CD4-positive, alpha-beta T cell treated with Interleukin-2 at 100 ng/mL for 4 hours (primary cell): ENCODE measurements around the gene WDR18.

Experiments used
- DNase-seq: peaks from one replicate; pipeline ENCODE4 v3.0.0-alpha.2; 2020; ENCODE audit warnings: low spot score

WDR18 gene, protein sequence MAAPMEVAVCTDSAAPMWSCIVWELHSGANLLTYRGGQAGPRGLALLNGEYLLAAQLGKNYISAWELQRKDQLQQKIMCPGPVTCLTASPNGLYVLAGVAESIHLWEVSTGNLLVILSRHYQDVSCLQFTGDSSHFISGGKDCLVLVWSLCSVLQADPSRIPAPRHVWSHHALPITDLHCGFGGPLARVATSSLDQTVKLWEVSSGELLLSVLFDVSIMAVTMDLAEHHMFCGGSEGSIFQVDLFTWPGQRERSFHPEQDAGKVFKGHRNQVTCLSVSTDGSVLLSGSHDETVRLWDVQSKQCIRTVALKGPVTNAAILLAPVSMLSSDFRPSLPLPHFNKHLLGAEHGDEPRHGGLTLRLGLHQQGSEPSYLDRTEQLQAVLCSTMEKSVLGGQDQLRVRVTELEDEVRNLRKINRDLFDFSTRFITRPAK

DNA sequence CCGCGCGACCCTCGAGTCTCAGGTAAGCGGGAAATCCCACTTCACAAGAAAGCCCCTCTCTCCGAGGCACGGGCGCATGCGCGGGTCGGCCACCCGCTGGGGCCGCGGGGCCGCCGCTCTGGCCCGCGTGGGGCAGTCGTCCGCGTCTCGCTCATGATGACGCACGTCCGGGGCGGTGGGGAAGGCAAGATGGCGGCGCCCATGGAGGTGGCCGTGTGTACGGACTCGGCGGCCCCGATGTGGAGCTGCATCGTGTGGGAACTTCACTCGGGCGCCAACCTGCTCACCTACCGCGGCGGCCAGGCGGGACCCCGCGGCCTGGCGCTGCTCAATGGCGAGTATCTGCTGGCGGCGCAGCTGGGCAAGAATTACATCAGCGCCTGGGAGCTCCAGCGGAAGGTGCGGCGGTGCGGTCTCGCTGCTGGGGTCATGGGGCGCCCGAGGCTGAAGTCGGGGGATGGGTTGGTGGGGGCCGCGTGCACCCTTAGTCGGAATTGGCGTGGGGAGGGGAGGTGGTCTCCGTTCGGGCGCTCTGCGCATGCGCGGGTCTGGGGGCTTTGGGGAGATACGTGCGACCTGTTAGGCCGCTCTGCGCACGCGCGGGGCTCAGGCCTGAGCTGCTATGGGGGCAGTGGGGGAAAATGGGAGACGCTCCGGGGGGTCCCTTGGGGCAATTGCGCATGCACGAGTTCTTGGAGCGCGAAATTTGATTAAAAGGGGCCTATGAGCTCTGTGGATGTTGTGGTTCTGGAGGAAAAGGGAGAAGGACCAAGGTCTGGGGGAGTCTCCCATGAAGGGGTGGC, at the start of gene WDR18:
TSS of gene WDR18 (plus strand) at position 181 of the 803 bp plus-strand sequence. CDS start at position 190, 9 bp downstream.
- DNase-seq = peak; percentile 89

DNA sequence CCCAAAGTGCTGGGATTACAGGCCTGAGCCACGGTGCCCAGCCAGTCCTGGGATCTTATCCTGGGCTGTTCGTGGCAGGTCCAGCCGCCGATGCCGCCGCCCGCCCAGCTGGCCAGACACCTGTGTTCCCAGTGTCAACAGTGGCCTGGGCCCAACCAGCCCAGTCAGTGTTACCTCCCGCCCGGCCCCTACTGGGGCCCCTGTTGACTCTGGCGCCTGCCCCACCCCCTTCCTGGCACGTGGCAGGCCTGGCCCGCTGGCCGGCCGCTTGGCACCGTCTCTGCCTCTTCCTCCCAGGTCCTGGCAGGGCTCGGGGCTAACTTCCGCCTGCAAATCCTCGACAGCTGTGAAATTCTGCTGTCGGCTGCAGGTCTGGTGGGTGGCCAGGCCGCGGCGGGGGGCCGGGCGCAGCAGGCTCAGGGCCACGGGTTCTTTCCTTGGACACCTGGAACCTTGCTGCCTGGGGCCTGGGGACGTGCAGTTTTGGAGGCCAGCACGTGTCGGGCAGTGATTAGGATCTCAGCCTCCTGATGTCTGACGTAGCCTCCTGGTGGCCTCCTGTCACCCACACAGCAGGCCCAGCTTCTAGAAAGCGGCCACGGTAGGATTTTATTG, 49.2 kb upstream of the WDR18 start:
- DNase-seq = no peak

DNA sequence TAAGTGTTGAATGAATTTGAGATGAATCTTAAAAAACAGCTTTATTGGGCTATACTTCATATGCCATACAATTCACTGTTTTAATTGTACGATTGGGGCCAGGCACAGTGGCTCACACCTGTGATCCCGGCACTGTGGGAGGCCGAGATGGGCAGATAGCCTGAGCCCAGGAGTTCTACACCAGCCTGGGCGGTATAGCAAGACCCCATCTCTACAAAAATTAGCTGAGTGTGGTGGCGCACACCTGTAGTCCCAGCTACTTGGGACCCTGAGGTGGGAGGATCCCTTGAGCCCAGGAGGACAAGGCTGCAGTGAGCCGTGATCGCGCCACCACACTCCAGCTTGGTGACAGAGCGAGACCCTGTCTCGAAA, 48.0 kb upstream of the WDR18 start:
- no peak for DNase-seq

DNA sequence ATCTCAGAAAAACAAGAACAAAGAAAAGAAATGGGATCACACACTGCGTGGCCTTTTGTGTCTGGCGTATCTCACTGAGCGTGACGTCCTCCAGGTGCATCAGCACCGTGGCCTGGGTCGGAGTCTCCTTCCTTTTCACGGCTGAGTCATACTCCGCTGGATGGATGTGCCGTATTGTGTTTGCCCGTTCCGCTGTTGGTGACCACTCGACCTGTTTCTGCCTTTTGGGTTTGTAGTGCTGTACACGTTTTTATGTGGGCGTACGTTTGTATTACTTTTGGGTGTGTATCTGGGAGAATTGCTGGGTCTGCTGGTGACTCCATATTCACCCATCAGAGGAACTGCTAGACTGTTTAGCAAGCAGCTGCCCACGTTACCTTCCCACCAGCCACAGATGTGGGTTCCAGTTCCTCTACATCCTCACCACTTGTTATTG, 46.9 kb upstream of the WDR18 start:
- peak; percentile 58 for DNase-seq

DNA sequence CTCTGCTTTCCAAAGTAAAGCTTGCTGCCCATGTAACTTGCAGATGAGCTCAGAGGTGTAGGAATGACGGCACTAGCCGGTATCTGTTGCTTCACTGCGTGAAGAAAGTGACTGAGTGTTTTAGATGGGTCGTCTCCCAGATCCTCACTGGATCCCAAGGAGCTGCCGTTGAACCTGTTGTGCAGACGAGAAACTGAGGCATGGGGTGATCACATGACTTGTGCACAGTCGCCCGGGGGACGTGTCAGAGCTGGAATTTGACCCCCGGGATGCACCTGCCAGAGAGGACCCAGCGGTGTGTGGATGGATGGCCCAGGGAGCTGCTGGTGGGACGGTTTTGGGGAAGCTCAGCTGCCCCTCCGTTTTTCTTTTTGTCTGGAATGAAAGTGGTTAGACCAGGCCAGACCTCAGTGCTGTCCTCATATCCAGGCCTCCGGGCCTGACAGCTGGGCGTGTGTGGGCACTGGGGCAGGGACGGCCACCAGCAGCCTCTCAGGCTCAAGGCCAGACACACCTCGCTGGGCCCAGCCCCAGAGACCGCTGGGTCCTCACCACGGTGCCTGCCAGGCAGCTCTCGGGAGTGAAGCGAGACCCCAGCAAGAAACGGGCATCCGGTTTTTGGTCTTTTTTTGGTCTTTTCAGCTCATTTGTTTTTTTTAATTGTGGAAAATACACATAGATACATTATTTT, 45.8 kb upstream of the WDR18 start:
- DNase-seq = no peak

DNA sequence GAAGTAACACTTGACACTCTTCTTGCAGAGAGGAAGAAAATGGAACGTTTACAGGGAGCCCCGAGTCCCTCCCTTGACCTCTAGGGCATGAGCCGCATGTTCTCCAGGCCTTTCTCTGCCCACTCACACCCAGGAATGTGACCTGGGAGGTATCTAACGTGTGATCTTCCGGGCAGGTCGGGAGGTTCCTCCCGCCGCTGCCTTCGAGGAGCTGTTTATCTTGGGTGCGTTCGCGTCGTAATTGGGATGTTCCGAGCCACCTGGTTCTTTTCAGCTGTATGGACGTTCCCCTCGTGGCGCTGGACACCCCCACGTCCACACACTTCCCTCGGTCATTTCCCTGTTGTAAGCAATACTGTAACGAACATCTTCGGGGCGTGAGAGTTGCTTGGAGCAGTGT, 44.7 kb upstream of the WDR18 start:
- no peak for DNase-seq

DNA sequence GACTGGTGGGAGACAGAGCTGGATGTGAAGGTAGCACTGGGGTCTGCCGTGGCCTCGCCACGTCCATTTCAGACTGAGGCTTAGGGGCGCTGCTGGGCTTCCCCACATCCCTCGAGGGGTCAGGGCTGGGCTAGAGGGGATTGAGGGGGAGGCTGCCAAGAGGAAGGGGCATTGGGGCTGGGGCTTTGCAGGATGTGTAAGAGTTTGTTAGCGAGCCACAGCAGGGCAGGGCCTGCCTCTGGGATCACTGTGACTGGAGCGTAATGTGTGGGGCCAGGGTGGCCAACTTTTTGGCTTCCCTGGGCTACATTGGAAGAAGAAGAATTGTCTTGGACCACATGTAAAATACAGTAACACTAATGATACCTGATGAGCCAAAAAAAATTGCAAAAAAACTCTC, 44.2 kb upstream of the WDR18 start:
- DNase-seq = no peak

DNA sequence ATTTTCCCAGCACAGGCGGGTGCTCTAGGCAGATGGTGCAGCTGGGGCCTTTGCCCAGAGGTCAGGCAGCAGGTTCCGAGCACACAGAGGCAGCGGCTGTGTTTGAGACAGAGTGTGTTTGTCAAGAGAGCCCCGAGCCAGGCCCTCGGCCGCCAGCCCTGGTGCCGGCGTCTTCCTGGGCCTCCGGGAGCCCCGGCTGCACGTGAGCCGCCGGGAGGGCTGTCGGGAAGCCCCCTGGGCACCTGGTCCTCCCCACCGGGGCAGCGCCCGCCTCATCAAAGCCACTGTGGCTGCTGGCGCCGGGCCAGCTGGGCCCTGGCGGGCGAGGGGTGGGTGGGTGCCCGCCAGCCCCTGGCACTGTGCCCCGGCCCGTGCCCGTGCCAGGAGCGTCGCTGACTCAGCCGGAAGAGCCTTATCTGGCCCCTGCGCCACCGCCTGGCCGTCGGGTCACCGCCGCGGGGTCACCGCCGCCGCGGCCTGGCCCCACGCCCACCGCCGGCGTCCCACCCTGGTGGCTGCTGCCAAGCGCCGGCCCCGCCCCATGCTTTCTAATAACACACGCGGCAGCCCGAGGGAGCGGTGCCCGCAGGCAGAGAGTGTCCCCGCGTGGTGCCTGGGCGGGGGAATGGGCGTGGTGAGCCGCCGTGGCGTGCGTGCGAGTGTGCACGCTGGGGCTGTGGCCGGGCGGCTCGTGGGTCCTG, 43.4 kb upstream of the WDR18 start:
- peak; percentile 76 for DNase-seq

DNA sequence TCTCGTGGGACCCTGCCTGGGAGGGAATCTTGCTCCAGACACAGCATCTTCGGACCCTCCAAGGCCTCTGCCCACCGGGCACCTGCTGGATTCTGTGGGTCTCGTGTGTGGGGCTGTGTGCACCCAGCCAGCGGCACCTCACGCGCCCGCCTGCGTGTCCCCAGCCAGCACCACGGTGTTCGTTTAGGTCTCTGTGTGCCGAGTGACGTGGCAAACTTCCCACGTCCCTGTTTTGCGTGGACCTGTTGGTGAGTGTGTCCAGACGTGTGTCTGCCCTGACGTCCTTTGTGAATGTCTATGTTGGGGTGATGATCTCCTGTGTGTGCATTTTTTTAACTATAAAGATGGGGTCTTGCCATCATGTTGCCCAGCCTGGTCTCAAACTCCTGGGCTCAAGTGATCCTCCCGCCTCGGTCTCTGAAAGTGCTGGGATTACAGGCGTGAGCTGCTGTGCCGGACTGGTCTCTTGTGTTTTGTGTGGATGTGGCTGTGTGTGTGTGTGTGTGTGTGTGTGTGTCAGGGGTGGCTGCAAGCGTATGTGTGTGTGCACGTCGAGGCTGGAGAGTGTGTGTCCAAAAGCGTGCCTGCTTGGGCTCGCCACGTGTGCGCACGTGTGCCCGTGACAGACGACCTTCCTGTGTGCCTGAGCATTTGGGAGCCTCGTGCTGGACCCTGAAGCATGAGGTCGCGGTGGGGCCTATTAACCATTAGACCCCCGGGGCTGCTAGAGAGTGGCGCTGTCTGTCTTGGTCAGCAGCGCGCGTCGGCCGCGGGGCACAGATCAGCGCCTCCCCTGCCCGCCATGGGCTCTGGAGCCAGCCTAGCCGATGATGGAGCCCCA, 42.6 kb upstream of the WDR18 start:
- no peak for DNase-seq

DNA sequence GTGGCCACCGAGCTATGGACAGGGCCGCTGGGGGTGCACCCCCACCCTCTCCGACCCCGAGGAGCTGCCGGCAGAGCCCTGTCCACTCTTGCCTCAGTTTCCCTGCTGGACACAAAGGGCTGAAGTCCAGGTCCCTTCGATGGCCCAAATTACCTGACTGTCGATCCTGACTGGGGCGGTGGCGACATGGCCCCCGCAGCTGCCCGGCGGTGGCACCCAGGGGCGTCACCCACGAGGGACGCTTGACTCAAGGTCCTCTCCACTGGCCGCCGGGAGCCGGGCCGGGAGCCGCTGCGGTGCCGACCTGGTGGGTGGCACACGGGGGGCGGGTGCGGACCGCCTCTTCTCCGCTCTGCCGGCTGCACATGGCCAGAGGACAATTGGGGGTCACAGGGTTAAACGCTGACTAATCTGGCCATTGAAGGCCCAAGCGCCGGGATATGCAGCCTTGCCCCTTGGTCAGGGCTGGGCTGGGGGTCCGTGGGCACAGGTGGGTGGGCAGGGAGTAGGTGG, 42.0 kb upstream of the WDR18 start:
- no peak for DNase-seq

DNA sequence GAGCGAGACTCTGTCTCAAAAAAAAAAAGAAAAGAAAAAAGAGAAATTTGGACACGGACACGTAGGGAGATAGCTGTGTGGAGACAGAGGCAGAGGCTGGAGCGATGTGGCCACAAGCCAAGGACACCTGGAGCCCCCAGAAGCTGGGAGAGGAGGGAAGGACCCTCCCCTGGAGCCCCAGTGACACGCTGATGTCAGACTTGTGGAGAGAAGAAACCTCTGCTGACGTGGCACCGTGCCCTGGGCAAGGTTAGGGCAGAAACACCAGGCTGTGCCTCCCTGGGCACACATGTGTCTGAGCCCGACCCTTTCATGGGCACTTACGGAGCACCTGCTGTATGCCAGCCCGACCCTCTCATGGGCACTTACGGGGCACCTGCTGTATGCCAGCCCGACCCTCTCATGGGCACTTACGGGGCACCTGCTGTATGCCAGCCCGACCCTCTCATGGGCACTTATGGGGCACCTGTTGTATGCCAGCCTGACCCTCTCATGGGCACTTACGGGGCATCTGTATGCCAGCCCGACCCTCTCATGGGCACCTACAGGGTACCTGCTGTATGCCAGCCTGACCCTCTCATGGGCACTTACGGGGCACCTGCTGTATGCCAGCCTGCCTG, 40.5 kb upstream of the WDR18 start:
- DNase-seq = no peak

DNA sequence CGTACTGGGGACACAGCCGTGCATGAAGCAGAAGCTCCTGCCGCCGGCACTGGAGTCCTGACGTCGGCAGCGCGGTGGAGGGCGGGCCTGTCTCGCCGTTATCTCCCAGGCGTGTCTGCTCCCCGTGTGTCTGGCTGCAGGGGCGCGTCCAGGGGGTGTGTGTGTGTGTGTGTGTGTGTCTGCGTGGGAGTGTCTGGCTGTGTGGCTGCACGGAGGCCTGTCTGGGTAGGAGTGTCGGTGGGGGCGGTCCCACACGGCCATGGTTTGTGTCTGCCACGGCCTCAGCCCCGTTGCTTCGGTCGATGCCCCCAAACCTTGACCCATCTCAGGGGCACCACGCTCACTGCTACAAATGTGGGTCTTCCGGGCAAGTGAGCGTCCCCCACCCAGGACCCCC, 40.0 kb upstream of the WDR18 start:
- no peak for DNase-seq

DNA sequence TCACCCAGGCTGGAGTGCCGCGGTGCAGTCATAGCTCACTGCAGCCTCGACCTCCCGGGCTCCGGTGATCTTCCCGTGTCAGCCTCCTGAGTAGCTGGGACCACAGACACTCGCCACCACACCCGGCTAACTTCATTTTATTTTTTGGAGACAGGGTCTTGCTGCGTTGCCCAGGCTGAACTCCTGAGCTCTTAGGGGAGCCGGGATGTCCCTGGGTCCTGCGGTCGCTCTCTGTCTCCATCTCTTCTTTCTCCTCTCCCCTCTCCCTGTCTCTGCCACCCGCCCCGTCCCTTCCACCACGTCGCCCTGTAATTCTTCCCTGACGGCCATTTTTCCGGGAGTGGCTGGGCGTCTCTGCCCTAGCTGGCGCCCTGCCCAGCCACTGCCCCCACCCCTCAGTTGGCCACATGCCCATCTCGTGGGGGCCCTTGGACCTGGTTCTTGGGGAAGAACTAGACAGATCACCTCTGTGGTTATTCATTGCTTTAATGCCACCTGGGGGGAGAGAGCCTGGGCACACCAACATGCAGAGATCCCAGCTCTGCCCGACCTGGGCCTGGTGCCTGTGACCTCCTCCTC, 39.4 kb upstream of the WDR18 start:
- no peak for DNase-seq

DNA sequence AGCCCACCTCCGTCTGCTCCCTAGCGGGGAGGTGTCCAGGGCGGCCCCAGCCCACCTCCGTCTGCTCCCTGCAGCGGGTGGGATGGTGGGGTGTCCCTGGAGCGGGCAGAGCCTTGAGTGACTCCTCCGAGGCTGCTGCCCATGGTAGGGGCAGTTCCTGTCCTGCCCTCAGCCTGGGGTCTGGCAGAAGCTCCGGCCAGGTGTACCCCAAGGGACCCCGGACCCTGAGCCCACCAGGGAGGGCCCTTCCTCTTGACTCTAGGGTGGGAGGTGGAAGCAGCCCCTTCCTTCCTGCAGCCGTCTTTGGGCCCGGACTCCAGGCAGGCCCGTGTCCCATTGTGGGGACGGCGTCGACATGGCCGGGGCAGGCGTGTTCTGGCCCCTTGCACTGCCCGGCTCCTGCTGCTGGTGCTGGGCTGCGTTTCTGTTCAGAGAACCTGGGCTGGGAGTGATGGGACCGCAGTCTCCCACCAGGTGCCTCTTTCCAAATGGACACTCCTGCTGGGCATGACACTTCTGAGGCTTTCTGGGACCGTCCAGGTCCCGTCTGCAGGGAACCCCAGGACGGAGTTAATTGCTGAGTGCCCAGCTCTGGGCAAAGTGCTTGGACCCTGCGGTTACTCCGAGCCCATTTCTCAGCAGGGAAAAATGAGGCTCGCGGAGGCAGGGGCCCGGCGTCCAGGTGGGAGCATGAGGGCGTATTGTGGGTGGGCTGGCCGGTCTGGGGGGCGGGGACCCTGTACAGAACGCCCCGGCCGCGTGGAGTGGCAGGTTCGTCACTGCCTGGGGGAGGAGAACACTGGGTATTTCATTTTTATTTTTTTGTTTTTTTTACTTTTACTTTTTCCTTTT, 38.5 kb upstream of the WDR18 start:
- DNase-seq = no peak

DNA sequence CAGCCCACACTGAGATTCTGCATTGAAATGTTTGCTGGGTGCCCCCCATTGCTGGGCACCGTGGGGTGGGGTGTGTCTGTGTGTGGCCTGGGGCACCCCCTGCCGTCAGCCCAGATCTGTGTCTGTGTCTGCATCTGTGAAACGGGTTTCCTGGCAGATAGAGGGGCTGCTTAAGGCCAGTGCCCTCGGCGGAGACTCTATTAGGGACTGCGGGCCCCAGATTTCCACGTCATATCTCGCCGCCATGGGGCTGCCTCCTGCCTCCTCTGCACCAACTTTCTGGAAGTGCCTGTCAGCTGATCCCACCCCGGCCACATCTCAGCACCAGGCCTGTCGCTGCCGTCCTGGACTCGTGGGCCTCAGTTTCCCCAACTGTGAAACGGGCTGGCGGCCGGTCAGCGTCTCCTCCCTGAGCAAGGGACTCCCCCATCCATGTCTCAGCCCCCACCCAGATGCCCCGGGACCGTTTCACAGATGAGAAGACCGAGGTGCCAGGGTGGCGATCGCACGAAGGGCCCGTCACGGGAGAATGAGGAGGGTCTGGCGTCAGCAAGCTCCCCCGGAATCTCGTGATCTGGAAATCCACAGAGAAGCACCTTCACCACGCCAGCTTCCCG, 36.9 kb upstream of the WDR18 start:
- DNase-seq = no peak

DNA sequence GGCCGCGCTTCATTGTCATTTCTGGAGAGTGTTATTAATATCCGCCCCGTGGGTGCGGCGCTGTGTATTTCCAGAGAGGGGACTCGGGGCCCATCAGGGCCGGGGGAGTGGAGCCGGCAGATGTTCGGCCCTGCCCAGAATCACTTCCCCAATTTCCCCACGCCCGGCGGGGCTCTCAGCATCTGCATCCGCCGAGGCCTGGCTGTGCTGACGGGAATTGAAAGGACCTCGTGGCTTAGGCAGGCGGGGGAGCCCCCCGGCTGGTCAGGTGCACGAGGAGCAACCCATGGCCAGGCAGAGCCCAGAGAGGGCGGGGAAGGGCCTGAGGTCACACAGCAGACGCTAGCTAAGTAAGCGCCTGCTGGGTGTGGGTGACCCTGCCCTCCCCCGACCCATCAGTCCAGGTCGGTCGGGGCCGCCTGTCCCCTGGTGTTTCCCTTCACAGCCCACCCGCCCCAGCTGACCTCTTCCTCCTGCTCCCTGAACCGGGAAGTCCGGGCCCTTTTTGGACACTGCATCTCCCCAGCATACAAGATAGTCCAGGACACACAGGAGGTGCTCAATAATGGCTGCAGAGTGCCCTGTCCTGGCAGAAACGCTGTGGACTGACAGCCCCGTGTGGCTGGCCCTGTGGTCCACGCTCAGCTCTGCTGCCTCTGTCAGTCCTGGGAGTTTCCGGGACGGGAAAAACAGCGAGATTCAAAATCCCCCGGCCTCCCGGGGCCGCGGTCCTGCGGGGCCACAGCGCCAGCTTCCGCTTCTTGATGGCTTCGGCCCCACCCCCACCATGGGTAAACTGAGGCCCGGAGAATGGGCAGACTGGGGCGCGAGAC, 36.2 kb upstream of the WDR18 start:
- no peak for DNase-seq

DNA sequence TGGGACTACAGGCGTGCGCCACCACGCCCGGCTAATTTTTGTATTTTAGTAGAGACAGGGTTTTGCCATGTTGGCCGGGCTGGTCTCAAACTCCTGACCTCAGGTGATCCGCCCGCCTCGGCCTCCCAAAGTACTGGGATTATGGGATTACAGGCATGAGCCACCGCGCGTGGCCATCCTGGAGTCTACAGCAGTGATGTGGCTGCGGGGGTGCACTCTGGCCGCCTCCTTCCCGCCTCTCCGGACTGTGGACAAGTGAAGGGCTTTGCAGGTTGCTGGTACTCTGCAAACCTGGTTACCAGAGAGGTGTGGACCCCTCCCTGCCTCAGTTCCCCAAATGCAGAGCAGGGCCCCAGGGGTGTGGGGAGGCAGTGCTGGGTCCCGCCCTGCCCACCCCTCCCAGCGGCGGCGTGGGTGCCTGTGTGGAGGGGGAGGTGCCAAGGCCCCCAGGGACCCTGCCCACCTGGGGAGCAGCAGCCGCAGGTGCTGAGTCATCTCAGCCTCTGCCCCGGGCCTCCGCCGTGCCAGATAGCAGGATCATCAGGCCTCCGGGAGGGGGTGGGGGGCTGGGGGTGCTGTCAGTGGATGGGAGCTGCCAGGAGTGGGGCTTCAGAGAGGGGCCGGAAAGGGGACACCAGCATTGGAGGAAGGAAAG, 35.2 kb upstream of the WDR18 start:
- no peak for DNase-seq
